GM18508 (cell line): ENCODE measurements around the gene CPNE4.
"Not testable (repeated sequence)": the region's sequence is repeated elsewhere in the genome, so short reads cannot be mapped to it uniquely, and the experiment has no call there.

Experiments used
- ATAC-seq: cut with Tn5 transposase; IDR thresholded peaks from one replicate; pipeline ENCODE4 v1.9.1; 2021; ENCODE audit warnings: moderate number of reproducible peaks; ENCODE audit not compliant: insufficient read depth, unreplicated experiment

CPNE4 gene

GRCh38 chr3:131892331-131892730, 142.5 kb downstream of the CPNE4 start:
- no peak for ATAC-seq

GRCh38 chr3:131885871-131886270, 148.9 kb downstream of the CPNE4 start:
- not testable (repeated sequence) for ATAC-seq

GRCh38 chr3:131883711-131884407, 151.0 kb downstream of the CPNE4 start:
- no peak for ATAC-seq

- ATAC-seq: no peak
Observed at GRCh38 chr3:131883086-131883485, 151.7 kb downstream of the CPNE4 start.

GRCh38 chr3:131881777-131882176, 153.0 kb downstream of the CPNE4 start:
- no peak for ATAC-seq

- no peak for ATAC-seq
Observed at GRCh38 chr3:131880948-131881347, 153.9 kb downstream of the CPNE4 start.

GRCh38 chr3:131868203-131868602, 166.6 kb downstream of the CPNE4 start:
- no peak for ATAC-seq

GRCh38 chr3:131856171-131856570, 178.6 kb downstream of the CPNE4 start:
- ATAC-seq: no peak

GRCh38 chr3:131850223-131850622, 184.6 kb downstream of the CPNE4 start:
- ATAC-seq: no peak

- ATAC-seq: no peak
Observed at GRCh38 chr3:131849616-131850015, 185.2 kb downstream of the CPNE4 start.

GRCh38 chr3:131847966-131848510, 186.8 kb downstream of the CPNE4 start:
- no peak for ATAC-seq

GRCh38 chr3:131846296-131846924, 188.4 kb downstream of the CPNE4 start:
- no peak for ATAC-seq

- ATAC-seq: no peak
Observed at GRCh38 chr3:131843174-131843573, 191.6 kb downstream of the CPNE4 start.

- no peak for ATAC-seq
Observed at GRCh38 chr3:131840156-131840797, 194.5 kb downstream of the CPNE4 start.

- ATAC-seq: no peak
Observed at GRCh38 chr3:131835906-131836305, 198.9 kb downstream of the CPNE4 start.

GRCh38 chr3:131831608-131832007, 203.2 kb downstream of the CPNE4 start:
- no peak for ATAC-seq

GRCh38 chr3:131821191-131821762, 213.5 kb downstream of the CPNE4 start:
- ATAC-seq: no peak

- no peak for ATAC-seq
Observed at GRCh38 chr3:131819381-131820055, 215.3 kb downstream of the CPNE4 start.

GRCh38 chr3:131812433-131812832, 222.4 kb downstream of the CPNE4 start:
- ATAC-seq: no peak

GRCh38 chr3:131811481-131811880, 223.3 kb downstream of the CPNE4 start:
- ATAC-seq: no peak
